NCI-H1105 treated with DMSO at 0.1 percent for 48 hours (cell line): ENCODE results near the gene SMTNL2.
"Not testable (repeated sequence)": the region's sequence is repeated elsewhere in the genome, so short reads cannot be mapped to it uniquely, and the experiment has no call there.

Experiments used
- DNase-seq: peaks from one replicate; lab custom pipeline; 2025; lab: John Stamatoyannopoulos, UW

The SMTNL2 gene

DNA sequence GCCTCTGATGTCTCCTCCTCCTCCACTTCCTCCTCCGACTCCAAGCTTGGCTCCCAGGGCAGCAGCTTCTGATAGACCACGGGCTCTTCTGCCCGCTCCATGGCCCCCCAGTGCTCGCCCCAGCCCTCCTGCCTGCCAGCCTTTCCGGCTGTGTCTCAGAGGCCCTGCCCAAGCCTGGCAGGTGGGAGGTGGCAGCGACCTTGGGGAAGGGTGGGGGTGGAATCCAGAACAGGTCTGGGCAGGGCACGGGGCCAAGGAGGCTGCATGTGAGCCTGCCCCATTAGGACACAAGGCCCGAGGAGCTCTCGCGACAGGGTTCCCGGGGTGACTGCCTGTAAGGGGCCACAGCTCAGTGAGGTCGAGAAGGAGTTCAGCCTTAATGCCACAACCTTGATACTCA lies 23.9 kb upstream of the SMTNL2 start, which contains the start of gene GGT6:
GGT6 (minus strand) TSS at position 157 of the 400 bp plus-strand sequence; CDS start at position 101, 56 bp downstream.
- peak; percentile 87 for DNase-seq

DNA sequence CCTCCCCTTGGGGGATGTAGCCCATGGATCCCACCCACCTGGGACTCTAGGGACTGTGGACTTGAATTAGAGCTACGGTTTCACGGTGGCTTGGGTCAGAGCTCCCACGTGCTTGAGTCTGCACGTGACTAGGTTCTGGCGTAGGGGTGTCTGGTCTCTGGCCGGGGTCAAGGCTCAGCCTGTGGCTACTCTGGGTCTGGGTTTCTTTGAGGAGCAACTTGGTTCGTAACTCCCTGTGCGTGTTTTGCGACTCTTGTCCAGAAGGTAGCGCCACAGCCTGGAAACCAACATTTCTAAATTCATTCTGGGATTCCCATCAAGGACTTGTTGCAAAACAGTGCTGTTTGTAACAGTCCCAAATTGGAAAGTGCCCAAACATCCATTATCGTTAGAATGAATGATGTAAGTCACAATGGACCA lies 23.5 kb upstream of the SMTNL2 start:
- DNase-seq = no peak

DNA sequence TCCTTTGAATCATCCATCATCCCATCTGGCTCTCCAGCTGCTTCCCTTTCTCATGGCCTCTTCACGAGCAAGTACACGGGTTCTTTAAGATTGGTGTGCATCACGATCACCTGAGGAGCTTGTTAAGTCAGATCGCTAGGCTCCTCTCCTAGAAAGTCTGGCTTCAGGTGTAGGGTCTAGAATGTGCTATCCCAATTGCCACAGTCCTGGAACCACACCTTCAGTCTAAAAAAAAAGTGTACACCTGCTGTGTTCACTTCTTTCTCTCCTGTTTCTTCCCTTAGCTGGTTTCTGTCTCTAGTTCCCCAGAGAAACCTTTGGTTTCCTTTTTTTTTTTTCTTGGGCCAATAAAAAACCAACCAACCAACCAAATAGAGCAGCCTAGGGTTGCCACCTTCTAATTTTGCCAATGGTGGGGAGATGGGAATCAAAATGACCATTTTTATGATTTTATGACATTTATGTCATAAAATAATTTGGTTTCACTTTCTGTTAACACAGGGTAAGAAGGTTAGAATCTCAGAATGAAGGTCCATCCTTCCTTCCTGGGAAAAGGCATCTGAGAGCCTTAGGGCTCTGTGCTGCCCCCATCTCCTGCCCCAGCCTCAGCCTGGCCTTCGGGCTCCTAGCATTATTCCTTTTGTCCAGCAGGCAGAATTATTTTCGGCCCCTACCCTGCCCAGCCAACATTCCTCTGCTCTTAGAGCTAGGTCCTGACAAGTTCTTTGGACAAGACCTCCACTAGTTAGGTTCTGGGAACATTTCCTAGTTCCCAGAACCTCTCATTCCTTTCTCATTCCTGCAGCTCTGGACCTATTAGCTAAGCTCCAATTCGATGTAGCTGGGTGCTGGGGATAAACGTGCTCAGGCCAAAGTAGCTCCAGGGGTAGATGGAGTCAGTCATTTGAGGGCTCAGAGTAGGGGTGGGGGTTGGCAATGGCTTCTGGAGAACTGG lies 22.0 kb upstream of the SMTNL2 start:
- no peak for DNase-seq

DNA sequence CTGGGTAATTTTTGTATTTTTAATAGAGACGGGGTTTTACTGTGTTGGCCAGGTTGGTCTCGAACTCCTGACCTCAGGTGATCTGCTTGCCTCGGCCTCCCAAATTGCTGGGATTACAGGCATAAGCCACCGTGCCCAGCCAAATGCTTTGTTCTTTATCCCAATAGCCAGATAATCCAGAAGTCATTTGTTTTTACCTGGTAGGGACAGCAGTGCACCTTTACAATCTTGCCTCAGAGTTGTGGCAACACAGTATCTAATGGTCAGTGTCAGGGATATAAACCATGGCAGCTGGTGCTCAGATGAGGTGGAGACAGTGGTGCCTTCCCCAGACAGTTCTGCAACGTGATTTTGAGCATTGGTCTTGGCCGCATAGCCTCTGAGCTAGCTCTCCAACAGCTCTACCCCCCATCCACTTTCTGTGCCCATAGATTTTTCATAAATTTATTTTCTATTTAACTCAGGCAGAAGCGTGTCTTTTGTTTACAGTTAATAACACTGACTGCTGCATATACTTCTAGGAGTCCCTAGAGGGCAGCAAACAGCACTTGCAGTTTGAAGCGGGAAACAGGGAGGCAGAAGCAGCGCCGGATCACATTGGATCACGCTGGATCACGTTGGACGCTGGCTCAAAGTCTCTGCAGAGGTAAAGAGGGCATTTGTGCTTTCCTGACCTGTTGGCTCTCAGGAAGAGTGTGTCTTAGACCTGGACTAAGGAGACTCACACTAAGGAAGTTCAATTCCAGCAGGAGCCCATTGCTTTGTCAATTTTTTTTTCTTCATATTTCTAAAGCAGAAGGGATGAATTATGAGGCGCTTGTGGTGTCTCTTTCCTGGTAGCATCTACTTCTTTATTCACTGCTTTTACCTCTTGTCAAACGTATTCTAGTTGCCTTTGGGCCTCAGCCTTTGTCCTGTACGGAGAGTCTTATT lies 18.9 kb upstream of the SMTNL2 start:
- DNase-seq = peak; percentile 92

DNA sequence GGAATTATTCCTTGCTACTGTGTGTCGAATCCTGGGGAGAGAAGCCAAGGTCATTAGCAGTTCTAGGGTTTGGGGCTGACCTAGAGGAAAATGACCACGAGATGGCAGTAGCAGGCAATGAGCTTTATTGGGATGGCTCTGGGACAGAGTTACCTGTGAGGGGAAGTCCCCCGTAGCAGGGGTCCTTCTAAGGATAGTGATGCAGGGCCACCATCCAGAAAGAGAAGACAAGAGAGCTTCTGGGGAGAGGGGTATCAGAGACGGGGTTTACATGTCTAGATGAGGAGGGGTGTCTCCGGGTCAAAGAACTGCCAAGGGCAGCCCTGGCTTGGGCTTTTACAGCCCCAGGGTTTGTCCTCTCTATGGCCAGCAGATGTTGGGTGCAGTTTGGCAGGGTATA lies 17.5 kb upstream of the SMTNL2 start:
- peak; percentile 78 for DNase-seq

DNA sequence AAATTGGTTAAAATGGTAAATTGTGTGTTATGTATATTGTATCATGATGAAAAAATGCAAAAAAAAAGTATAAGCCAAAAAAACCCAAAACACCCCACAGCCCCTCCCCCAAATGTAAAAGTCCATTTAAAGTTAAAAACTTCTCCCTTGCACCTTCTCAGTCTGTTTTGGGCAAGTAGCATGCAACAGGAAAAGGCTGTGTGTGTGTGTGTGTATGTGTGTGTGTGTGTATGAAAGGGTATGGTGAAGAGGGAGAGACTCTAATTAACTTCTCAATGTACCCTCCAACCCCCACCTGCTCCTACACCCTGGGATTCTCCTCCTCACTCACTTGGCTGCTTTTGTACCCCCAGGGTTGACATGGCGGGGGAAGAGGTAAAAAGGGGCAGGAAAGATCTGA lies 14.7 kb upstream of the SMTNL2 start:
- DNase-seq = no peak

DNA sequence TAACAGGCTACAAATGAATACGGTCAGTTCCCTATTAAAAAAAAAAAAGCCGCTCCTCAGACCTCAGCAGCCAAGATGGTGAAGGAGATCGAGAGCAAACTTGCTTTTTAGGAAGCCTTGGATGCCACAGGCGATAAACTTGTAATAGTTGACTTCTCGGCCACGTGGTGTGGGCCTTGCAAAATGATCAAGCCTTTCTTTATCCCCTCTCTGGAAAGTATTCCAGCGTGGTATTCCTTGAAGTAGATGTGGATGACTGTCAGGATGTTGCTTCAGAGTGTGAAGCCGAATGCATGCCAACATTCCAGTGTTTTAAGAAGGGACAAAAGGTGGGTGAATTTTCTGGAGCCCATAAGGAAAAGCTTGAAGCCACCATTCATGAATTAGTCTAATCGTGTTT lies 12.2 kb upstream of the SMTNL2 start:
- no peak for DNase-seq

DNA sequence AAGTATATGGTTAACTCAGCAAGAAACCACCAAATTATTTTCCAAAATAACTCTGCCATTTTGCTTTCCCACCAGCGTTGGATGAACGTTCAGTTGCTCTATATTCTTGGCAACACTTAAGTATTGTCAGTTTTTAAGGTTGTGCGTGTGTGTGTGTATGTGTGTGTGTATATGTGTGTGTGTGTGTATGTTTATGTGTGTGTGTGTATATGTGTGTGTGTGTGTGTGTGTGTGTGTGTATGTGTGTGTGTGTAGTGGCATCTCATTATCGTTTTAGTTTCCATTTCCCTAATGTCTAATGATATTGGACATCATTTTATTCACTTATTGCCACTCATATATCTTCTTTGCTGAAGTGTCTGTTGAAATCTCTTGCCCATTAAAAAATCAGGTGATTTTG lies 11.2 kb upstream of the SMTNL2 start:
- no peak for DNase-seq

DNA sequence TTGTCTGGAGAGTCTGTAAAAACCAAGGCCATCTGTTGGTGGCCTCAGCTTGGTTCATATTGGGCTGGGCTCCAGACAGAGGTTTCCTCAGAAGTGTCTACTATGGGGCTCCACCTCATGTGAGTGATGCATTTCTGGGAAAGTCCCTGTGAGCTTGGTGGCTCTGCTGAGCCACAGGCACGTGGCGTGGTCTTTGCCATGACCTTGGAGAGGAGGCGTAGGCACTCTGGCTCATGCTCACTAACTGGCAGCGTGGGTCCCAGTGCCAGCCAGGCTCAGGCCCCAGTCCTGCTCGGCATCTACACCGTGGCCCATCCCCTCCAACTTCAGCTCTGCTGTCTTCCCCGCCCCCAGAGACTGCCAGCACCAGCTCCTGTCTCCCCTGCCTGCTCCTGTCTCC lies 10.7 kb upstream of the SMTNL2 start:
- no peak for DNase-seq

DNA sequence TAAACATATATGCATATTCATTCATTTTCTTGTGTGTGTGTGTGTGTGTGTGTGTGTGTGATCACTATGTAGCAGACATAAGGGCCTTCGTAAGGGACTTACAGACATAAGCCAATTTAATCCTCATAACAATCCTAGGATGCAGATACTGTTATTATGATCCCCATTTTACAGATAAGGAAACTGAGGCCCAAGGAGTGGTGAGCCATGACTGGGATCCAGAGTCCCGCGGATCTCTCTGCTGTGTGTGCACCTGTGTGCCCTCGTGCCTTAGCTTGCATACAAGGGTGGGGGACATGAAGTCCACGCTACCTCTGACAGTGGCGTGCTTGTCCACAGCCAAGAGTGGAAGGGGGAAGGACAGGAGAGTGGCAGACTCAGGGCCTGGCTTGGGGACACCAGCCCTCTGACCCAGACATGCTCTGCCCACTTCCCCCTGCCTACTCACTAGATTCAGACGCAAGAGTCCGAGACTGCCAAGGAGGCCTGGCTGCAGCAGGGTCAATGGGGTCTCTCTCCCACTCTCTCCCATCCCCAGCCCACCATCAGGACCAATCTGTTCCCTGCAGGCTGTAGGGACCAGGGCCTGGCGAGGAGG lies 9.8 kb upstream of the SMTNL2 start:
- DNase-seq = no peak

DNA sequence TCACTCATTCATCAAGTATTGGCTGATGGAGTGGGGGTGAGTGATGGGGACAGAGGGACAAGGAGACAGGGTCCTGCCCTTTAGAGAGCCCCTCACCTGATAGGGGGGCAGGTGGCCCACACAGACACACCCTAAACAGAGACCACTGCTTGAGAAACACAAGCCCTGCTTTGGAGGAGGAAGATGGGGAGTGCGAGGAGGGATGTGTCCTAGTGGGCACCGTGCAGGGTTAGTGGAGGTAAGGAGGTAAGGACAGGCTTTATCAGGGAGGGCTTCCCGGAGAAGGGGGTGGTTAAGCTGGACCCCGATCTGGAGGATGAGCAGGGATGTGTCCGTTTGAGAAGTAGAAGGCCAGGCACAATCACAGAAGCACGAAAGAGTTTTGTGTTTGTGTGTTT lies 8.2 kb upstream of the SMTNL2 start:
- DNase-seq = no peak

DNA sequence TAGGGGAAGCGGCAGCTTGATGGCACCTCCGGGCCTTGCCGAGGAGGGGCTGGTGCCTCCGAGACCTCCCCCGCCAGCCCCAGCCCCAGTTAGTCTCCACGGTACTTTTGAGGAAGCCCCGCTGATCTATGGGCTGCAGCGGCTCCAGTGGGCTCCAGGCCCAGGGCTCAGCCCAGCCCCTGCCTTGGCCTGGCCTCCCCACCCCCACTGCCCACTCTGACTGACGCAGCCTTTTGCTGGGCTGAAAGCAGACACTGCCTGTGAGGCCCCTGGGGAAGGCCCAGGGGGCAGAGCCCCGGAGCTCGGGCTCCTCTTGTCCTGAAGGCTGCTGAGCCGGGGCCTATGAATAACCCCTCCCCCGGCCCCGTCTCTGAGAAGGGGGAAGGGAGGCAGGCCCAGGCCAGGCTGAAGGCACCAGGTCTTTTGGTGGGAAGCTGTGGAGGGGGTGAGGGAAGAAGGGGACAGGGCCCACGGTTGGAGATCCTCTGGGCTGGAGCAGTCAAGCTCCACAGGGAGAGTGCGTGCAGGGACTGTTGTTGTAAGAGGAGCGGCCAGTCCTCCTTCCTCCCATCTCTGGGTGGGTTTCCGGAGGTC lies 7.5 kb upstream of the SMTNL2 start:
- no peak for DNase-seq

DNA sequence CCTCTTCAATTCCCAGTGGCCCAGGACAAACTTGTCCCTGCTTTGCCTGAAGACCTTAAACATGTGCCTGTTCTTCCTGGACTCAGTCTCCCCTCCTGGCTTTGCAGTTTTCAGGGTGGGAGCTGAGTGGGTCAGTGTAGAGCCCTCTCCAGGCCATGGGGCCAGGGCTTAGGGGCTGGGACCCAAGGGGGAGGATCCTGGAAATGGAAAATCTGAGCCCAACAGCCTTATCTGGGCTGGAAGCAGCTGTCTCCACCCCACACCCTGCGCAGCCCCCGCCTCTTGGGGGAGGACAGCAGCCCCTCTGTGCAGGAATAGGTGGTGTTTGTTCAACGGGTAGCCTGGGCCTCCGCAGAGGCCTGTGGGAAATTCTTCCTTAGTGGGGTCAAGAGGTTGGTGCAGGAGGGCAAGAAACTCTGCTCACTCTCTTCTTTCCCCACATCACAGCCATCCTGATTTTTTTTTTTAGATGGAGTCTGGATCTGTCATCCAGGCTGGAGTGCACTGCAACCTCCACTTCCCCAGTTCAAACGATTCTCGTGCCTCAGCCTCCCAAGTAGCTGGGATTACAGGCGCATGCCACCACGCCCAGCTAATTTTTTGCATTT lies 6.8 kb upstream of the SMTNL2 start:
- no peak for DNase-seq

DNA sequence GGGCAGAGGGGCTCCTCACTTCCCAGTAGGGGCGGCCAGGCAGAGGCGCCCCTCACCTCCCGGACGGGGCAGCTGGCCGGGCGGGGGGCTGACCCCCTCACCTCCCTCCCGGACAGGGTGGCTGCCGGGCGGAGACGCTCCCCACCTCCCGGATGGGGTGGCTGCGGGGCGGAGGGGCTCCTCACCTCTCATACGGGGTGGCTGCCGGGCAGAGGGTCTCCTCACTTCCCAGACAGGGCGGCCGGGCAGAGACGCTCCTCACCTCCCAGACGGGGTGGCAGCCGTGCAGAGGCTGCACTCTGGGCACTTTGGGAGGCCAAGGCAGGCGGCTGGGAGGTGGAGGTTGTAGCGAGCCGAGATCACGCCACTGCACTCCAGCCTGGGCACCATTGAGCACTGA lies 6.0 kb upstream of the SMTNL2 start:
- not testable (repeated sequence) for DNase-seq

DNA sequence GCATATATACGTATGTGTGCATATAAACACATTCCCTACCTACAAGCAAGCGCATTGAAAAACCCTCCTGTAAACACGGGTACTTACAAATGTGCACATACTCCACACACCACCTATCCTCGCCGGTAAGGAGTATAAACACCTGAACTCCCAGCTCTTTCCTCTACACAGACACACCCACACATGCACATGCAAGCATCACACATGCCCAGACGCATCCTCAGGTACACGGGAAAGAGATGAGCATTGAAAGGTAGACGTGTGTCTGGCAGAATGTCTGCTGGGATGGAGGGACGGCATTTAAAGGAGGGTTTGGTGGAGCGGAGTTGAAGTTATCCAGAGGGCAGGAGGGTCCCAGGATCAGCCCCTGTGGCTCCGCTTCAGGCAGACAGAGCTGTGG lies 4.7 kb upstream of the SMTNL2 start:
- DNase-seq = no peak

DNA sequence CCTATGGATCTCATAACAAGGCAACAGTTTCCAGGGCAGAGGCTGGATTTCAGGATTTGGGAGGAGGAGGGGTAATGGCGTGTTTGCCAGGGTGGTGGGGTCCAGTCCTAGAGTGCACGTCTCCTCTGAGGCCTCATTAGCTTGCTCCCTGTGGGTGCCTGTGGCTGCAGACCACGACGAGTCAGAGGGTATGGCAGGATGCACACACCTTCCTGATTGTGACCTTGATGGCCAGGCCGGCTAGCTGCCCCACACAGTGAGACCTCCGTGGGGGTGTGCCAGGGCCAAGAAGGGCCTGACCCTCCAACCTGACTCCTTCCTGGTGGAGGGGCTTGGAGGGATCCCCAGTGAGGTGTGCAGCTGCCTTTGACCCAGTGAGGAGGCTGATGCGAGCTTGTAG lies 4.0 kb upstream of the SMTNL2 start:
- no peak for DNase-seq

DNA sequence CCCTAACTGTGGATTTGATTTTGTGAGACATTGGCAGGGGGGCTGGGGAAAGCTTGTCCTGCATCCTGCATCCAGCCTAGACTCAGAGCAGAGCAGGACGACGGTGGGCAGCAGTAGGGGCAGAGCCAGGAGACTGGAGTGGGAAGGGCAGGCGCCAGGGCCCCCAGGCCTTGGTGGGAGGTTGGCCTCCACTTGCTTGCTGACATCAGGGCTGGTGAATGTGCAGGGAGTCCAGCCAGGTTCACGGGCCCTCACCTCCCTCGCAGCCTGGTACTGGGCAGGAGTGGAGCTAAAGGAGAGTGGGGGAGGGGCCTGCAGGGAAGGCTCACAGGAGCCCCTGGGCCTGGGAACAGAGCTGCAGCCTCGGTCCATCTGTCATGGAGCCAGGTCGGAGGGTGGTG lies 2.2 kb upstream of the SMTNL2 start:
- DNase-seq = no peak

DNA sequence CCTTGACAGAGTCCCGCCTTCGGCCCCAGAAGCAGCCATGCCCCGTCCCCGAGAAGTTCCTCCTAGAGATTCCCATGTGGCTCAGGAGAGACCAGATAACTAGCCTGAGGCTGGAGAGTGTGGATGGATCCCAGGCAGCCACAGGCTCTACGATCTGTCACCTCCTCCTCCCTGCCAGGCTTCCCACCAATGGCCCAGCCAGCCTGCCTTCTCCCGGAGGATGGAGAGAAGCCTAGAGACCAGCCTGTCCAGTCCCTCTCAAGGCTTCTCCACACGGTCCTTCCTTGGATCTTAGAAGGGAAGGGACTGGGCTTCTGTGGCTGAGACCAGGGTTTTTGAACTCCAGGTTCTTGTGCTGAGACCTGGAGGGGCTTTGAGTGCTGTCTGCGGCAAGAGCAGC lies 1.6 kb upstream of the SMTNL2 start:
- no peak for DNase-seq

DNA sequence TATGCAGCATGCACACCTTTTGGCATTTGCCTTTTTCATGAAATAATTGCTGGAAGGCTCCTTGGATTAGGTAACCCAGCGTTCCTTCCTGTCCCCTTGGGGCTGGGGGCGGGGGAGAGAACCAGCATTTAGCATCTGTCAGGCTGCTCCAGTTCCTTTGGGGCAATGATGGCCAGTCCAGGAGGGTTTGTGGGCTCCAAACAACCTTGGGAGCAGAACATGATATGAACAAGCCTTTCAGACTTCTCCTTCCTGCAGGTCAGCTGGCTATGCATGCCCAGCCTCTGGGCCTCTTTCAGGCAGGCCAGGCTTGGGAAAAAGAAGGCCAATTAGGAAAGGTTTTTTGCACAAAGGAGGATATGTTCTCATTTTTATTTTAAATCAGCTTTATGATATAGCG lies 1.1 kb upstream of the SMTNL2 start:
- DNase-seq = no peak

DNA sequence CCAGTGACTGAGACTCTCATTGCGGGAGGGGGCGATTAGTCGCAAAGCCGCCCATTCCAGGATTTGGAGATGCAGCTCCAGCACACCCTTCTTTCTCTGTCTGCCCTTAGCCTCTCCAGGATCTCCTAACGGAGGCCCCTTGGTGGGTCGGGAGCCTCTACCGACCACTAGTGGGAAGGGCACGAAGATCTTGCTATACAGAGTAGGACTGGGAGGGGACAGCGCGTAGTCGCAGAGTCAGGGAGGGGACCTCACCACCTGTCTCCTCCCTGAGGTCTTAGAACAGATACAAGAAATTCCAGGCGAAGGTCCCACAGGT lies 588 bp upstream of the SMTNL2 start:
- peak; percentile 41 for DNase-seq

DNA sequence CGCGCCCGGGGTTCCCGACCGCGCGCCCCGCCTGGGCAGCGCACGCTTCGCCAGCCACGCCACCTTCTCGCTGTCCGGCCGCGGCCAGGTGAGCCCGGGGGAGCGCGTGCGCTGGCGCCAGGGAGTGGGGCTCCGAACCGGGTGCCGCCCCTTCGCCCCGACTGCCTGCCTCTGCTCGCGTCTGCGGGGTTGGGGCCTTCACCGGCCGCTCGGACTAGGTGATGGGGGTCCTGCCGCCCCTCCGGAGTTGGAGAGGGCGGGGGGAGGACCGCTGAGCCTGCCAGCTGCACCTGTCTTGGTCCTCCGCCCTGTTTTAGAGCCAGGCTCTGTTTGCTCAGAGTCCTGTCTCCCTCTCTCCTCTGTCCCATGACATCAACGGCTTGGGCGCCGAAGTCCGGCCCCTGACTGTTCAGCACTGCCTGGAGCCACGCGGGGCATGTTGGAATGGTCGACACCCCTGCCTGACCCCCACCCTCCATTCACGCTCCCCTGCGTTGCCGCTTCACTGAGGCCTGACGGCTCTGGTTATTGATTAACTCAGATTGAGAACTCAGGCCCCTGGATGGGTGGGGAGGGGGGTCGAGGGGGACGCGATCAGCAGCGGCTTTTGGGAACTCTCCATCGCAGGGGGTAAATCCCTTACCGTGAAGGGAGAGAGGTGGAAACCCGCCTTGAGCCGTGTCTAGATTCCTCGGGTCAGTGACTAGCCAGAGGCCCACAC lies 748 bp downstream of the SMTNL2 start:
- no peak for DNase-seq
